Cerebellar nuclear complex (tissue), 1 donor: ENCODE measurements around the gene NKX2-4.
"Not testable (repeated sequence)": the region's sequence is repeated elsewhere in the genome, so short reads cannot be mapped to it uniquely, and the experiment has no call there.

ENCODE experiments used
- DNase-seq, 2 experiments: peaks; one replicate each; lab custom pipeline; 2025; lab: John Stamatoyannopoulos, UW

Gene NKX2-4

GRCh38 chr20:21393816-21394519, 3.4 kb downstream of the NKX2-4 start:
- no peak for DNase-seq

GRCh38 chr20:21393166-21393565, 4.2 kb downstream of the NKX2-4 start:
- no peak for DNase-seq

- DNase-seq, result no peak
Observed at GRCh38 chr20:21391972-21392352, 5.4 kb downstream of the NKX2-4 start.

- DNase-seq, result no peak
Observed at GRCh38 chr20:21391185-21391971, 5.9 kb downstream of the NKX2-4 start.

- no peak for DNase-seq
Observed at GRCh38 chr20:21390768-21391167, 6.6 kb downstream of the NKX2-4 start.

- no peak for DNase-seq
Observed at GRCh38 chr20:21389368-21389767, 8.0 kb downstream of the NKX2-4 start.

GRCh38 chr20:21388566-21388965, 8.8 kb downstream of the NKX2-4 start:
- no peak for DNase-seq

GRCh38 chr20:21387528-21387927, 9.8 kb downstream of the NKX2-4 start:
- no peak for DNase-seq

- DNase-seq, result no peak
Observed at GRCh38 chr20:21386111-21386510, 11.2 kb downstream of the NKX2-4 start.

- no peak for DNase-seq
Observed at GRCh38 chr20:21384308-21384892, 12.9 kb downstream of the NKX2-4 start.

GRCh38 chr20:21381619-21382018, 15.7 kb downstream of the NKX2-4 start:
- DNase-seq, result no peak

GRCh38 chr20:21380711-21381110, 16.6 kb downstream of the NKX2-4 start:
- no peak for DNase-seq

GRCh38 chr20:21378259-21378658, 19.1 kb downstream of the NKX2-4 start:
- DNase-seq, result no peak

- DNase-seq, result no peak
Observed at GRCh38 chr20:21377701-21378100, 19.6 kb downstream of the NKX2-4 start.

GRCh38 chr20:21376626-21377025, 20.7 kb downstream of the NKX2-4 start:
- DNase-seq, result no peak

- no peak for DNase-seq
Observed at GRCh38 chr20:21373436-21373835, 23.9 kb downstream of the NKX2-4 start.

GRCh38 chr20:21372016-21372415, 25.3 kb downstream of the NKX2-4 start:
- DNase-seq, result no peak

GRCh38 chr20:21371193-21371592, 26.1 kb downstream of the NKX2-4 start:
- DNase-seq, result no peak

- DNase-seq, result no peak
Observed at GRCh38 chr20:21368791-21369190, 28.5 kb downstream of the NKX2-4 start.

- not testable (repeated sequence) for DNase-seq
Observed at GRCh38 chr20:21366273-21366672, 31.1 kb downstream of the NKX2-4 start.

GRCh38 chr20:21365771-21366170, 31.6 kb downstream of the NKX2-4 start:
- DNase-seq, result no peak

GRCh38 chr20:21364413-21364812, 32.9 kb downstream of the NKX2-4 start:
- no peak for DNase-seq

GRCh38 chr20:21361266-21361665, 36.1 kb downstream of the NKX2-4 start:
- DNase-seq, result no peak
